ENCODE results near the gene PITPNC1. TPM values are rescaled to one million over a fixed set of nuclear protein-coding genes. Genes with fewer than 3 reads are reported as not detected.

The PITPNC1 gene
- total RNA-seq, 1 donor from 2014 or later, result 21.5 TPM

DNA sequence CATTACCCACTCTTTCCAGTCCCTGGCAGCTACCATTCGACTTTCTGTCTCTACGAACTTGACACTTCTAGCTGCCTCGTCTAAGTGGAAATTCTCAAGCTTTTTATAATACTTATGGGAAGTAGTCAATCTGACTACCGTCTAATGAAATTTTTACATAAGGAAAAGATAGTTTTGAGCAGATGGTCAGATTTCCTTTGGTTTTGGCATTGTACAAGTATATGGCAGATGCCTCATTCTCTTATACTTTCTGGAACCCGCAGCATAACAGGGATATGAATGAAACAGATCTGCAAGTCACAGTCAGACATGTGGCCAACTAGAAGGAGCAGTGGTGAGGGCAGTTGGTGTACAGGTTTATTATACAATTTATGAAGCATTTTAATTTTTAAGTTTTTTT is 146.0 kb downstream of the PITPNC1 start:
- TF ChIP-seq, protein P1, sequence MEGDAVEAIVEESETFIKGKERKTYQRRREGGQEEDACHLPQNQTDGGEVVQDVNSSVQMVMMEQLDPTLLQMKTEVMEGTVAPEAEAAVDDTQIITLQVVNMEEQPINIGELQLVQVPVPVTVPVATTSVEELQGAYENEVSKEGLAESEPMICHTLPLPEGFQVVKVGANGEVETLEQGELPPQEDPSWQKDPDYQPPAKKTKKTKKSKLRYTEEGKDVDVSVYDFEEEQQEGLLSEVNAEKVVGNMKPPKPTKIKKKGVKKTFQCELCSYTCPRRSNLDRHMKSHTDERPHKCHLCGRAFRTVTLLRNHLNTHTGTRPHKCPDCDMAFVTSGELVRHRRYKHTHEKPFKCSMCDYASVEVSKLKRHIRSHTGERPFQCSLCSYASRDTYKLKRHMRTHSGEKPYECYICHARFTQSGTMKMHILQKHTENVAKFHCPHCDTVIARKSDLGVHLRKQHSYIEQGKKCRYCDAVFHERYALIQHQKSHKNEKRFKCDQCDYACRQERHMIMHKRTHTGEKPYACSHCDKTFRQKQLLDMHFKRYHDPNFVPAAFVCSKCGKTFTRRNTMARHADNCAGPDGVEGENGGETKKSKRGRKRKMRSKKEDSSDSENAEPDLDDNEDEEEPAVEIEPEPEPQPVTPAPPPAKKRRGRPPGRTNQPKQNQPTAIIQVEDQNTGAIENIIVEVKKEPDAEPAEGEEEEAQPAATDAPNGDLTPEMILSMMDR (conservative IDR thresholded peaks at IDR 0.05), result no peak
- Mint-ChIP-seq H3K4me3 (no peak overlapping the region), H3K36me3 (ENCODE audit: low read depth) (no peaks in the 10 kb centered on the region), H3K27me3 (ENCODE audit: low read depth) (no peaks in the 10 kb centered on the region), H3K4me1 (peaks cover 36% of the 10 kb centered on the region), H3K27ac (ENCODE audit: unreplicated experiment) (no peak overlapping the region), H3K9me3 (no peaks in the 10 kb centered on the region)
- DNase-seq (ENCODE audit: low read depth, low spot score), result no peak

DNA sequence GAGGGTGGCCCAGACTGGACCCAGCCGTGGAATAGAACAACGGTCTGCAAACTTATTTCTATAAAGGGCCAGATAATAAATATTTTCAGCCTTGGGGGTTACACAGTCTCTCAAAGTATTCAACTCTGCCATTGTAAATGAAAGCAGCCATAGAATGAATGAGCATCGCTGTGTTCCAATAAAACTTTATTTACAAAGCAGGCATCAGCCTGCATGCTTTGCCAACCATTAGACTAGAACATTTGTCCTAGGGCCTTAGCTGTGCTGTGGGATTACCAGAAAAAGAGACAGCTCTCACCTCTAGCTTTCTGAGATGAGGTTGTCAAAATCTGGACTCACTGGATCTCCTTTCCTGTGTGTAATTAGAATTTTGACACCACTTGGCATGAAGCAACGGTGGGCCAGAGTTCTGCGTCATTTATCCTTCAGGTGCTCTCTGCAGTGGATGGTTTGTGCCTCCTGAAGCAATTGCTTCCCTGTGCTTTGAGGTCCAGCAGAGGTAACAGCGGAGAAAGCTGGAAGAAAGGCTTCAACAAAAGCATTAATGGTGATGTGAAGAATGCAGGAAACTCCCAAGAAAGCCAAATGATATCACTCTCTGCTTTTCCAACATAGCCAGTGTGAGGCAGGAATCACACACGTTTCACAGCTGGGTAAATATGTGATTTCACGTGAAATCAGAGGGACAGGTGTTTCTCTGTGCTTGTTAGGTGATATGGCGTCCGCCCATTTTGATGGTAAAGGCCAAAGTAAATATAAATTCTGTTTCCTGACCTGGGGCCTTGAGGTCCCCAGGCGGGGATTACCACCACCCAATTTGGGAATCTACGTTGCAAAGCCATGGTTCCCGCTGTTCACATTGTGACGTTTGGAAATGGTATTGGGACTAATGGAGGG is 148.4 kb downstream of the PITPNC1 start:
- no peak overlapping the region for H3K27ac Mint-ChIP-seq (ENCODE audit: unreplicated experiment)
- no peaks in the 10 kb centered on the region for H3K36me3 Mint-ChIP-seq (ENCODE audit: low read depth)
- H3K9me3 Mint-ChIP-seq, result no peaks in the 10 kb centered on the region
- peaks cover 43% of the 10 kb centered on the region for H3K4me1 Mint-ChIP-seq
- H3K4me3 Mint-ChIP-seq, result no peak overlapping the region
- no peak for DNase-seq (ENCODE audit: low read depth, low spot score)
- no peaks in the 10 kb centered on the region for H3K27me3 Mint-ChIP-seq (ENCODE audit: low read depth)
- TF ChIP-seq, protein P1 (conservative IDR thresholded peaks at IDR 0.05), result no peak

DNA sequence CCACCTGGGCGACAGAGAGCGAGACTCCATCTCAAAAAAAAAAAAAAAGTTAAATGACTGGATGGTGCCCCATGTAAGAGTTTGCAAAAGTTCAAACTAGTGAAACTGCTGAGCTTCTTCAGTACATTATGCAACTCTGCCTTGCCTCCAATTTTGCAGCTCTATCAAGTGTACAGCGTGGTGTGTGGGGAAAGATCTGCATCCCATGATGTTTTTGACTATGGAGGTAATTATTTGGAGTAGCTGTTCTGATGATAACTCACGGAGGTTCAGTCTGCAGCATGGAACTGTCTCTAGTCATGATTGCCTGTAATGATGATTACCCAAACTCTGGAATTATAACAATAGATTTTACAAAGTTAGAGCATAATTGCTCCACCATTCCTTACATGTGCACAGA is 149.6 kb downstream of the PITPNC1 start:
- no peaks in the 10 kb centered on the region for H3K9me3 Mint-ChIP-seq
- H3K4me3 Mint-ChIP-seq, result no peak overlapping the region
- H3K27ac Mint-ChIP-seq (ENCODE audit: unreplicated experiment), result no peak overlapping the region
- peaks cover 43% of the 10 kb centered on the region for H3K4me1 Mint-ChIP-seq
- TF ChIP-seq, protein P1 (conservative IDR thresholded peaks at IDR 0.05), result no peak
- no peaks in the 10 kb centered on the region for H3K36me3 Mint-ChIP-seq (ENCODE audit: low read depth)
- no peak for DNase-seq (ENCODE audit: low read depth, low spot score)
- H3K27me3 Mint-ChIP-seq (ENCODE audit: low read depth), result no peaks in the 10 kb centered on the region

DNA sequence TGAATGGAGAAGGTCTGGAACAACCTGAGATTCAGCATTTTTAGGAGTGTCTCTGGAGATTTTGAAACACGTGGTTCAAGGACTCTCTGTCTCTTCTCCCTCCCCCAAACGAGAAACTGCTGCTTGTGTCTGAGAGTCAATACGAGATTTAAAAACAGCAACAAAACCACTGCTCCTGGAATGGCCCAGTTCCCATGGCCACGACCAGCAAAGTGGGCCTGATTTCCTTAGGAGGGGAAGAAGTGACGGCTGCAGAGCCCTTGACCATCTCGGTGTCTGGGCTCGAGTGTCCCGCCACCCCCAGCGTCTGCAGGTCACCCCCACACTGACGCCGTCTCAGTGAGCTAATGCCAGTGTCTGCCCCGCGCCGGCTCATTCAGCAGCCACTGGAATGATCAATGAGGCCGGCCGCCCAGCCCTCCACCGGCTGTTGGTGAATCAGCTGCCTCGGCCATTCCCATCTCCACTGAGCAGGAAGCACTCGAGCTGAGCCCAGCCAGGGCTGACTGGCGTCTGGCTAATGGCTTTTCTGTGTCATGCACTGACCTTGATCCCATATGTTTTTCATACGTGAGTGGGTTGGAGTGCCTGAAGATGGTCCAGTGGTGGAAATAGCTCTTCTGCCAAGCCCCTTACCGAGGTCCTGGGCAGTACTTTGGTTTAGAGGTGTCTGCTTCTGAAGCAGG is 151.8 kb downstream of the PITPNC1 start:
- Mint-ChIP-seq H3K36me3 (ENCODE audit: low read depth) (no peaks in the 10 kb centered on the region), H3K4me1 (peaks cover 40% of the 10 kb centered on the region), H3K27ac (ENCODE audit: unreplicated experiment) (peak overlapping the region; percentile 40), H3K27me3 (ENCODE audit: low read depth) (no peaks in the 10 kb centered on the region), H3K4me3 (peak overlapping the region; percentile 54), H3K9me3 (no peaks in the 10 kb centered on the region)
- peak; percentile 59 for DNase-seq (ENCODE audit: low read depth, low spot score)
- TF ChIP-seq, protein P1 (conservative IDR thresholded peaks at IDR 0.05), result no peak

DNA sequence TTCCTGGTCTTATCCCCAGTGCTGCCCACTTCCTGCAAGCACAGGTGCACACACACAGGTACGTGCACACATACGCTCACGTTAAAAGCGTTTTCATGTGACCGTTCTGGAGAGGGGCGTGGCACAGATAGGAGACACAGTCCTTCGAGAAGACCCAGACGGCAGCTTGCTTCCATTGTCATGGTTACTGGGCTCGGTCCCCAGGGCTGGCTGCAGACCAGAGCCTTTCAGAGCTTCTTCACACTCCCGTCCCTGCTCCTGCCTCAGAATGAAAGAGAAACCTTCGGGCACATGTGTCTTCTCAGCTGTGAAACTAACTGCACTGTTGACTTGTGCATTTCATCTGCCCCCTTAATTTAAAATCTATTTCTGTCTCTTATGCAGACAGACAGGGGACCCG is 154.2 kb downstream of the PITPNC1 start:
- H3K9me3 Mint-ChIP-seq, result peaks cover 5% of the 10 kb centered on the region
- DNase-seq (ENCODE audit: low read depth, low spot score), result no peak
- no peaks in the 10 kb centered on the region for H3K27me3 Mint-ChIP-seq (ENCODE audit: low read depth)
- TF ChIP-seq, protein P1 (conservative IDR thresholded peaks at IDR 0.05), result no peak
- H3K4me3 Mint-ChIP-seq, result no peak overlapping the region
- peaks cover 48% of the 10 kb centered on the region for H3K4me1 Mint-ChIP-seq
- H3K27ac Mint-ChIP-seq (ENCODE audit: unreplicated experiment), result no peak overlapping the region
- H3K36me3 Mint-ChIP-seq (ENCODE audit: low read depth), result peaks cover 9% of the 10 kb centered on the region

Data from neural crest cell (in vitro differentiated cells).